Adrenal gland (tissue), 5 donors: ENCODE data around the gene AGPAT3.
"Not testable (repeated sequence)": the region's sequence is repeated elsewhere in the genome, so short reads cannot be mapped to it uniquely, and the experiment has no call there.

Source experiments
- POLR2A ChIP-seq, 2 donors: fragments of 450-650 bp; IDR thresholded peaks; one replicate each; pipeline ENCODE4 v1.6.1; 2017; ENCODE audit warnings: antibody characterized with exemption in 2 of 2, mild to moderate bottlenecking in 2 of 2, moderate library complexity in 1 of 2
- TF ChIP-seq, protein P1 (sequence below), 6 experiments: fragments of 450-650 bp in 4 of 6; fragments of 200-600 bp in 2 of 6; sonication (generic) in 1 of 6; IDR thresholded peaks; 1 replicate in 5 of 6; 2 replicates in 1 of 6; pipeline versions ENCODE4 v1.5.1 to v1.8.0; 2016 to 2021; ENCODE audit warnings: antibody characterized with exemption in 6 of 6, mild to moderate bottlenecking in 2 of 6, moderate library complexity in 1 of 6
- donor health status: DM: no; HTN: no; CAD: no.

DNA sequence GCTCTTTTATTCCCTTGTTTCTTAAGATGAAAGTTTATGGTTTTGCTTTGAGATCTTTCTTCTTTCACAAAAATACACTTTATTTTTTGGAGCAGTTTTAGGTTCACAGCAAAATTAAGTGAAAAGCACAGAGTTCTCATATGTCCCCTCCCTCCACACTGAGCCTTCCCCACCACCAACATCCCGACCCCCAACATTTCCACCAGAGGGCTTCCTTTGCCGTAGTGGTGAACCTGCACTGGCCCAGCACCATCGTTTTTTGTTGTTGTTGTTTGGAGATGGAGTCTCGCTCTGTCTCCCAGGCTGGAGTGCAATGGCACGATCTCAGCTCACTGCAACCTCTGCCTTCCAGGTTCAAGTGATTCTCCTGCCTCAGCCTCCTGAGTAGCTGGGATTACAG is 20.1 kb upstream of the AGPAT3 start:
- TF ChIP-seq, protein P1, sequence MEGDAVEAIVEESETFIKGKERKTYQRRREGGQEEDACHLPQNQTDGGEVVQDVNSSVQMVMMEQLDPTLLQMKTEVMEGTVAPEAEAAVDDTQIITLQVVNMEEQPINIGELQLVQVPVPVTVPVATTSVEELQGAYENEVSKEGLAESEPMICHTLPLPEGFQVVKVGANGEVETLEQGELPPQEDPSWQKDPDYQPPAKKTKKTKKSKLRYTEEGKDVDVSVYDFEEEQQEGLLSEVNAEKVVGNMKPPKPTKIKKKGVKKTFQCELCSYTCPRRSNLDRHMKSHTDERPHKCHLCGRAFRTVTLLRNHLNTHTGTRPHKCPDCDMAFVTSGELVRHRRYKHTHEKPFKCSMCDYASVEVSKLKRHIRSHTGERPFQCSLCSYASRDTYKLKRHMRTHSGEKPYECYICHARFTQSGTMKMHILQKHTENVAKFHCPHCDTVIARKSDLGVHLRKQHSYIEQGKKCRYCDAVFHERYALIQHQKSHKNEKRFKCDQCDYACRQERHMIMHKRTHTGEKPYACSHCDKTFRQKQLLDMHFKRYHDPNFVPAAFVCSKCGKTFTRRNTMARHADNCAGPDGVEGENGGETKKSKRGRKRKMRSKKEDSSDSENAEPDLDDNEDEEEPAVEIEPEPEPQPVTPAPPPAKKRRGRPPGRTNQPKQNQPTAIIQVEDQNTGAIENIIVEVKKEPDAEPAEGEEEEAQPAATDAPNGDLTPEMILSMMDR (IDR thresholded peaks at IDR 0.05): not testable (repeated sequence)
- not testable (repeated sequence) for TF ChIP-seq POLR2A (IDR thresholded peaks at IDR 0.05)
